NCI-H1048 (cell line): ENCODE measurements around the gene TRIM75.
"Not testable (repeated sequence)": the region's sequence is repeated elsewhere in the genome, so short reads cannot be mapped to it uniquely, and the experiment has no call there.

Experiments used
- DNase-seq: peaks from one replicate; lab custom pipeline; 2025; lab: John Stamatoyannopoulos, UW

The TRIM75 gene

GRCh38 chr4:165053645-165054044 lies at the start of gene TRIM75:
Gene TRIM75, plus strand, starts transcription at chr4:165053866. Its CDS starts 5,282 bp downstream, at chr4:165059148.
- no peak for DNase-seq

- DNase-seq = no peak
Observed at GRCh38 chr4:165005352-165005925, 48.2 kb upstream of the TRIM75 start.

GRCh38 chr4:165006456-165006855 lies 47.2 kb upstream of the TRIM75 start:
- no peak for DNase-seq

- no peak for DNase-seq
Observed at GRCh38 chr4:165006886-165007285, 46.8 kb upstream of the TRIM75 start.

DNA sequence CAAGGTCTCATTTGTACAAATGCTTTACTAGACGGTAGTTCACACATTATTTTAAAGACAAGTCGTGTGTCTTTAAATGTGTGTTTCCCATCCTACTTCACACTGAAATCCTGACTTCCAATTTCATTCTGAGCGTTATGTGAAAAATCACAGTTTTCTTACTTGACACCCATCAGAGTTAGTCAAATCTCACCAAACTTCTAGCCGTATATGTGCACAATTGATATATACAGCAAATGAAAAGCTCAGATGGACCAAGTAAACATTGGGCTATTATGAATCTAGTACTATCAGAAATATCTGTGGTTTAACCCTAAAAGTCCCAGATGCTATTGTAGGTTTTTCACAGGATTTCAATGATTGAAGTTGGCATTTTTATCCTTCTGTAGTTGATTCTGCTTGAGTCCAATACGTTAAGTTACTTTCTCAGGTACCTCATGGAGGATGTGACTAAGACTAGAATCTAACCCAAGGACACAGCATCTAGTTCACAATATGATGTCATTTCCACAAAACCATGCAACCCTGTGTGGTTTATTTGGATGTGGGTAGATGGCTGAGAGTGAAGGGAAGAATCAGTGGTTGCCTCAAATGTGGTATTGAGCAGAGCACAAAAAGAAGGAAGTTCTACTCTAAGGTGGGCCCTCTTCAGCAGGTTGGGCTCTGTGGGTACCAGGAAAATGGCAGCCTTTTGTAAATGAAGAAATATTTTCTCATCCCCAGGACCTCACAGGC lies 44.0 kb upstream of the TRIM75 start:
- DNase-seq = no peak

DNA sequence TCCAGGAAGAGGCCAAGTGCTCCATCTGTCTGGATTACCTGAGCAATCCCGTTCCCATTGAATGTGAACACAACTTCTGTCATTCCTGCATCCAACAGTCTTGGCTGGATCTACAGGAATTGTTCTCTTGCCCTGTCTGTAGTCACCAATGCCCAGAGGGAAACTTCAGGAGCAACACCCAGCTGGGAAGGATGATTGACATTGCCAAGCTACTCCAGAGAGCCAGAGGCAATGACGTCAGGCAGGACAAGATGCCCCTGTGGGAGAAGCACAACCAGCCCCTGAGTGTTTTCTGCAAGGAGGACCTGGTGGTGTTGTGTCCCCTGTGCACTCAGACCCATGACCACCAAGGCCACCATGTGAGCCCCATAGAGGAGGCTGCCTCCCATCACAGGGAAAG lies 43.2 kb upstream of the TRIM75 start:
- no peak for DNase-seq

- no peak for DNase-seq
Observed at GRCh38 chr4:165010991-165011390, 42.7 kb upstream of the TRIM75 start.

DNA sequence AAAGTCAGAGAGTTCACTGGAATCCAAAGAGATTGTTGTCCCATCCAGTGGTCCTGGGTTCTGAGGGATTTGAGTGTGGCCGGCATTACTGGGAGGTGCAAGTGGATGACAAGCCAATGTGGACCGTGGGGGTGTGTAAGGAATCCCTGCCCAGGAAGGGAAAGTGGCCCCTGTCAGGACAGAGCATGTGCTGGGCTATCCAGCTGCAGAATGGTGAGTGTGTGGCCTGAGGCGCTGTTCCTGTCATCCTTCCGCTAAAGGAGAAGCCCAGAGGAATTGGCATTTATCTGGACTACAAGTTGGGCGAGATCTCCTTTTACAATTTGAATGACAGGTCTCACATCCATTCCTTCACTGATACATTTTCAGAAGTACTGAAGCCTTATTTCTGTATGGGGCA lies 42.3 kb upstream of the TRIM75 start:
- DNase-seq = no peak

- no peak for DNase-seq
Observed at GRCh38 chr4:165013691-165014090, 40.0 kb upstream of the TRIM75 start.

GRCh38 chr4:165016971-165017370 lies 36.7 kb upstream of the TRIM75 start:
- no peak for DNase-seq

GRCh38 chr4:165019995-165020394 lies 33.7 kb upstream of the TRIM75 start:
- not testable (repeated sequence) for DNase-seq

- DNase-seq = not testable (repeated sequence)
Observed at GRCh38 chr4:165025782-165026181, 27.9 kb upstream of the TRIM75 start.

DNA sequence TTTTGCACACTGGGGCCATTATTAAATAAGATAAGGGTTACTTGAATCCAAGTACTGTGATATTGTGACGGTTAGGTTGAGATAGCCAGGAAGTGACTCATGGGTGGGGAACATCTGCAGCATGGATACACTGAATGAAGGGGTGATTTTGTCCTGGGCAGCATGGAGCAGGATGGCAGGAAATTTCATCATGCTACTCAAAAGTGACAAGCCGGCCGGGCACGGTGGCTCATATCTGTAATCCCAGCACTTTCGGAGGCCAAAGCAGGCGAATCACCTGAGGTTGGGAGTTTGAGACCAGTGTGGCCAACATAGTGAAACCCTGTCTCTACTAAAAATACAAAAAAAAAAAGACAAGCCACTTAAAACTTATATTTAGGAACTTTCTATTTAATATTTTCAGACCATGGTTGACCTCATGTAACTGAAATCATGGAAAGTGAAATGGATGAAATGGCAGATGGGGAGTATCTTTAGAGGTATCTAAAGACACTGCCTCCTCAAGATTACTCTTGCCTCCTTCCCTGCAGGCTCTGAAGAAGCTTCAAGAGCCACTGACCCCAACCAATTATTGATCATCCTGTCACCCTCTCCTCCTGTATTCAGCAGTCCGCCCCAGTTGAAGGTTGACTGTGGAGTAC lies 25.8 kb upstream of the TRIM75 start:
- DNase-seq = no peak

- DNase-seq = no peak
Observed at GRCh38 chr4:165031436-165032211, 22.0 kb upstream of the TRIM75 start, which contains the start of gene TRIM60. Gene TRIM60, plus strand, starts transcription at chr4:165031999. Its CDS starts 8,074 bp downstream, at chr4:165040073.

DNA sequence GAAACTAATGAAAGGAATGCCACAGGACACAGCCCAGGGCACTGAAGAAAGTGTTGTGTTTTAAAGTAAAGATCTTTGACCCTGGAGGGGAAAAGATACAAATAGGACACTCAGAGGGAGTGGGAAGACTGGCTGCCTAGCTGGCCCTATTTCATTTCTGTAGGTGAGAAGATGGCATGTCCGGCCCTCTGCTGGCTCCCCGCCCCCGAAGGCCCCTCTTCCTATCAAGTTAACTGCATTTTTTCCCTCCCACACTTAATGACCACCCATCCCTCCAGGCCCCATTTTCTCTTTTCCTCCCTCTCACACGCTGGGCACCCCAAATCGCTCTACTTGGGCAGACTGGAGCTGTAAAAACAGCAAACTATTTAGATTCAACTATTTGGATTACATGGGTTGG lies 5.5 kb upstream of the TRIM75 start:
- no peak for DNase-seq

- no peak for DNase-seq
Observed at GRCh38 chr4:165052627-165053026, 1.0 kb upstream of the TRIM75 start.

DNA sequence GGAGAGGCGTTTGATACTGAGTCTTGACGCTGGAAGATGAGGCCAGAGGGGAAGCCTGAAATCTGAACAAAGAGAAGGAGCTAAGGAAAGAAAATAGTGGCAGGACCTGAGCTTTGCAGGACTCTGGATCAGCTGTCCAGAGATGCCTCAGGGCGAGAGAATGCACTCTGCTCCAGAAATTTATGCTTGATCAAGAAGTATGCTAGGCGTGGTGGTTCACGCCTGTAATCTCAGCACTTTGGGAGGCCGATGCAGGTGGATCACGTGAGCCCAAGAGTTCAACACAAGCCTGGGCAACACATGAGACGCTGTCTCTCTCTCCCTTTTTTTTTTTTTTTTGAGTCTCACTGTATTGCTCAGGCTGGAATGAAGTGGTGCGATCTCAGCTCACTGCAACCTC lies 1.9 kb downstream of the TRIM75 start:
- DNase-seq = no peak

DNA sequence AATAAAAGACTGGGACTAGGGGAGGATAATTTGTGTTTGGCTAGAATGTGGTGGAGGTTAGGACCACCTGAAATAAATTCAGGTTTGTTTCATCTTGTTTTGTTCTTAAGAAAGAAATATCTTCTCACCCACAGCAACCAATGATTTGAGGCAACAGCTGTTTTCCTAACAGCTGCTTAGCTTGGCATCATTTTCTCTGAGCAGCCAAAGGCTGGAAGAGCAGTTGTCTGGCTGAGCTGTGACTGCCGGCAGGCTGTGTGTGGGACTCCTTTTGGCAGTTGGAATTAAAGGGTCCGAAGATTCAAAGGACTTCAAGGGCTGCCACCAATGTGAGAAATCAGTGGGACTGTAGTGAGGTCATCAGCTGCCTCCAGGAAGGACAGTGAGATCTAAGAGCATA lies 5.0 kb downstream of the TRIM75 start:
- DNase-seq = no peak

DNA sequence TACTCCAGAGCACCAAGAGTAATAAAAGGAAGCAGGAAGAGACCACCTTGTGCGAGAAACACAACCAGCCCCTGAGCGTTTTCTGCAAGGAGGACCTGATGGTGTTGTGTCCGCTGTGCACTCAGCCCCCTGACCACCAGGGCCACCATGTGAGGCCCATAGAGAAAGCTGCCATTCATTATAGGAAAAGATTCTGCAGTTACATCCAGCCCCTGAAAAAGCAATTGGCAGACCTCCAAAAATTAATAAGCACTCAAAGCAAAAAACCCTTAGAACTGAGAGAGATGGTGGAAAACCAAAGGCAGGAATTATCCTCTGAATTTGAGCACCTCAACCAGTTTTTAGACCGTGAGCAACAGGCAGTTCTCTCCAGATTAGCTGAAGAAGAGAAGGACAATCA lies 5.7 kb downstream of the TRIM75 start:
- no peak for DNase-seq

- DNase-seq = no peak
Observed at GRCh38 chr4:165060938-165061337, 7.3 kb downstream of the TRIM75 start.

DNA sequence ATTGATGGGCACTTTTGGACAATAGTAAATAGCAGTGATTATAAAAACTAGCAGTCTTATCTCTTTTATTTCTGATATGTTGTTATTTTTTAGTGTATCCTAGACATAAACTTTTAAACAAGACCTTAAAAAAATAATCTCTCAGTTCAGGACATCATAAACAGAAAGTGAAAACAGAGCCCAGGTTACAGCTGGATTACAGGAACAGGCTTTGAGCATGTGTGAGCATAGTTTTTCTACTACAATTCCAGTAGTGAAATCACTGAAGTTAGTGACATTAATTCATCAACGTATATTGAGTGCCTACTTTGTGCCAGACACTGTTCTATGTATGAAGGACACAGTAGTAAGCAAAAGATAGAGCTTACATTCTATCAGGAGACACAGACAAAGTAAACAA lies 16.9 kb downstream of the TRIM75 start:
- no peak for DNase-seq

DNA sequence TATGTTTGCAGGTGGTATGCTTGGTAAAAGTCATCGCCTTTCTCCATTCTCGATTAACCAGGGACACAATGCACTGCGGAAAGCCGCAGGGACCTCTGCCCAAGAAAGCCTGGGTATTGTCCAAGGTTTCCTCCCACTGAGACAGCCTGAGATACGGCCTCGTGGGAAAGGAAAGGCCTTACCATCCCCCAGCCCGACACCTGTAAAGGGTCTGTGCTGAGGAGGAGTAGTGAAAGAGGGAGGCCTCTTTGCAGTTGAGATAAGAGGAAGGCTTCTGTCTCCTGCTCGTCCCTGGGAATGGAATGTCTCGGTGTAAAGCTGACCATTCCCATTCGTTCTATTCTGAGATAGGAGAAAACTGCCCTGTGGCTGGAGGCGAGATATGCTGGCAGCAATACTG lies 19.7 kb downstream of the TRIM75 start:
- DNase-seq = not testable (repeated sequence)
